Measurements from ENCODE around the gene FAR1.

Gene FAR1

GRCh38 chr11:13705710-13706109 lies 37.2 kb downstream of the FAR1 start:
- Histone ChIP-seq H3K9me3 (ENCODE audit: low read length) (no peaks in the 10 kb centered on the region), H3K4me1 (ENCODE audit: insufficient read depth, low read length, severe bottlenecking) (no peaks in the 10 kb centered on the region), H3K27me3 (ENCODE audit: insufficient read depth, low read length) (no peaks in the 10 kb centered on the region), H3K27ac (ENCODE audit: low read depth, low read length, poor library complexity, severe bottlenecking) (no peak overlapping the region), H3K9ac (ENCODE audit: low read length) (no peak overlapping the region), H2AFZ (ENCODE audit: low read length) (no peak overlapping the region), H4K20me1 (ENCODE audit: insufficient read depth, low read length) (no peaks in the 10 kb centered on the region), H3K4me2 (ENCODE audit: low read length) (no peak overlapping the region), H3F3A (ENCODE audit: insufficient read depth, low read length) (no peaks in the 10 kb centered on the region), H3K79me2 (ENCODE audit: insufficient read depth, low read length) (no peaks in the 10 kb centered on the region), H3K9me2 (ENCODE audit: low read depth, low read length) (no peaks in the 10 kb centered on the region), H3K4me3 (ENCODE audit: low read depth, low read length, poor library complexity, severe bottlenecking) (no peak overlapping the region), H3K36me3 (ENCODE audit: insufficient read depth, low read length) (peaks cover 74% of the 10 kb centered on the region)
- TF ChIP-seq, protein P1, sequence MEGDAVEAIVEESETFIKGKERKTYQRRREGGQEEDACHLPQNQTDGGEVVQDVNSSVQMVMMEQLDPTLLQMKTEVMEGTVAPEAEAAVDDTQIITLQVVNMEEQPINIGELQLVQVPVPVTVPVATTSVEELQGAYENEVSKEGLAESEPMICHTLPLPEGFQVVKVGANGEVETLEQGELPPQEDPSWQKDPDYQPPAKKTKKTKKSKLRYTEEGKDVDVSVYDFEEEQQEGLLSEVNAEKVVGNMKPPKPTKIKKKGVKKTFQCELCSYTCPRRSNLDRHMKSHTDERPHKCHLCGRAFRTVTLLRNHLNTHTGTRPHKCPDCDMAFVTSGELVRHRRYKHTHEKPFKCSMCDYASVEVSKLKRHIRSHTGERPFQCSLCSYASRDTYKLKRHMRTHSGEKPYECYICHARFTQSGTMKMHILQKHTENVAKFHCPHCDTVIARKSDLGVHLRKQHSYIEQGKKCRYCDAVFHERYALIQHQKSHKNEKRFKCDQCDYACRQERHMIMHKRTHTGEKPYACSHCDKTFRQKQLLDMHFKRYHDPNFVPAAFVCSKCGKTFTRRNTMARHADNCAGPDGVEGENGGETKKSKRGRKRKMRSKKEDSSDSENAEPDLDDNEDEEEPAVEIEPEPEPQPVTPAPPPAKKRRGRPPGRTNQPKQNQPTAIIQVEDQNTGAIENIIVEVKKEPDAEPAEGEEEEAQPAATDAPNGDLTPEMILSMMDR (IDR thresholded peaks at IDR 0.05; ENCODE audit: low read length) = no peak
- no peak for TF ChIP-seq EZH2 (IDR thresholded peaks at IDR 0.05; ENCODE audit: borderline replicate concordance, low read length)

- Histone ChIP-seq H3K4me3 (ENCODE audit: low read depth, low read length, poor library complexity, severe bottlenecking) (no peak overlapping the region), H3K9me3 (ENCODE audit: low read length) (no peaks in the 10 kb centered on the region), H3K79me2 (ENCODE audit: insufficient read depth, low read length) (no peaks in the 10 kb centered on the region), H3K27ac (ENCODE audit: low read depth, low read length, poor library complexity, severe bottlenecking) (no peak overlapping the region), H3K4me2 (ENCODE audit: low read length) (no peak overlapping the region), H2AFZ (ENCODE audit: low read length) (no peak overlapping the region), H3K9ac (ENCODE audit: low read length) (no peak overlapping the region), H3K9me2 (ENCODE audit: low read depth, low read length) (no peaks in the 10 kb centered on the region), H3F3A (ENCODE audit: insufficient read depth, low read length) (no peaks in the 10 kb centered on the region), H3K36me3 (ENCODE audit: insufficient read depth, low read length) (peaks cover 75% of the 10 kb centered on the region), H3K4me1 (ENCODE audit: insufficient read depth, low read length, severe bottlenecking) (no peaks in the 10 kb centered on the region), H3K27me3 (ENCODE audit: insufficient read depth, low read length) (no peaks in the 10 kb centered on the region), H4K20me1 (ENCODE audit: insufficient read depth, low read length) (no peaks in the 10 kb centered on the region)
- no peak for TF ChIP-seq EZH2 (IDR thresholded peaks at IDR 0.05; ENCODE audit: borderline replicate concordance, low read length)
- TF ChIP-seq, protein P1 (IDR thresholded peaks at IDR 0.05; ENCODE audit: low read length) = no peak
Observed at GRCh38 chr11:13713982-13714381, 45.5 kb downstream of the FAR1 start.

DNA sequence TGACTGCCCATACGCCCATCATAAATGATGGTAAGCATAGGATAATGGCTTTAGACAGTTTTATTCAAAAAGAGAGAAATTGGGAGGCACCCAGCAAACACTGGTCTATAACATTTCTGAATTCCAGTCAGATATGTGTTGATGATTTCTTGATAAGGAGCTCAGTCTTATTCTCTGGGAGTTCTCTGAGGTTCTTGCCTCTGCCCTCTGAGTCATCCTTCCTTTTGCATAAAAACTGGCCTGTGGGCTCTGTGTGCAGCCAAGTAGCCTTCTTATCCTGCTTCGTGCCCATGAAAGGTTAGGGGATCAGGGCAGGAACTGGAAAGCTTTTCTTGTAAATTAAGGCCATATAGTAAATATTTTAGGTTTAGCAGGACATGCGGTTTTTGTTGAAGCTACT lies 48.9 kb downstream of the FAR1 start:
- no peaks in the 10 kb centered on the region for H3K4me1 ChIP-seq (ENCODE audit: insufficient read depth, low read length, severe bottlenecking)
- no peaks in the 10 kb centered on the region for H3K9me3 ChIP-seq (ENCODE audit: low read length)
- H3K4me3 ChIP-seq (ENCODE audit: low read depth, low read length, poor library complexity, severe bottlenecking) = no peak overlapping the region
- H4K20me1 ChIP-seq (ENCODE audit: insufficient read depth, low read length) = no peaks in the 10 kb centered on the region
- H3K27ac ChIP-seq (ENCODE audit: low read depth, low read length, poor library complexity, severe bottlenecking) = no peak overlapping the region
- TF ChIP-seq, protein P1 (IDR thresholded peaks at IDR 0.05; ENCODE audit: low read length) = no peak
- TF ChIP-seq EZH2 (IDR thresholded peaks at IDR 0.05; ENCODE audit: borderline replicate concordance, low read length) = no peak
- no peaks in the 10 kb centered on the region for H3K9me2 ChIP-seq (ENCODE audit: low read depth, low read length)
- no peak overlapping the region for H2AFZ ChIP-seq (ENCODE audit: low read length)
- no peak overlapping the region for H3K9ac ChIP-seq (ENCODE audit: low read length)
- H3F3A ChIP-seq (ENCODE audit: insufficient read depth, low read length) = no peaks in the 10 kb centered on the region
- peaks cover 70% of the 10 kb centered on the region for H3K36me3 ChIP-seq (ENCODE audit: insufficient read depth, low read length)
- no peaks in the 10 kb centered on the region for H3K79me2 ChIP-seq (ENCODE audit: insufficient read depth, low read length)
- H3K27me3 ChIP-seq (ENCODE audit: insufficient read depth, low read length) = no peaks in the 10 kb centered on the region
- H3K4me2 ChIP-seq (ENCODE audit: low read length) = no peak overlapping the region

Measured in OCI-LY1 (cell line).